RWPE1 (cell line): ENCODE results near the gene SEC23B.
A peak's percentile ranks its signal among the peaks of the same experiment; 100 is the strongest.

Source experiments
- CTCF ChIA-PET: fragments of 350-600 bp; sonication (Branson Sonifier 250); formaldehyde crosslinking; extraction: SDS; loops from one replicate; lab custom pipeline; 2021; lab: Yijun Ruan, JAX
- POLR2A ChIA-PET: fragments of 400-600 bp; formaldehyde crosslinking; extraction: SDS; loops from one replicate; lab custom pipeline; 2020; ENCODE audit warnings: antibody characterized with exemption; ENCODE audit not compliant: low non-redundant PET; lab: Yijun Ruan, JAX
- DNase-seq: peaks from one replicate; pipeline ENCODE4 v3.0.0; 2012; ENCODE audit warnings: low spot score
- H3K27ac ChIP-seq: fragments of 450-650 bp; 2 replicates; pipeline ENCODE4 v1.5.1; 2017
- CTCF ChIP-seq: fragments of 450-650 bp; conservative IDR thresholded peaks from 2 replicates; pipeline ENCODE4 v1.5.1; 2017; ENCODE audit warnings: low read depth, mild to moderate bottlenecking

Gene SEC23B

GRCh38 chr20:18507218-18508191 lies at the start of gene SEC23B:
TSS of gene SEC23B (plus strand) at chr20:18507940. CDS start at chr20:18510836, 2,896 bp downstream.
- ChIA-PET POLR2A (interaction anchor here (0.5 to 2.4 kb wide), 8 partner anchors 10 to 517 kb away, joined by 3 to 9 read pairs (median 4); partner anchors contain the start of gene RBBP9), CTCF (no interaction called here)
- peak within 1 kb of the TSS; percentile 94 for H3K27ac ChIP-seq
- no peak for TF ChIP-seq CTCF
- DNase-seq: peak; percentile 99

GRCh38 chr20:18465536-18466200 lies 42.1 kb upstream of the SEC23B start:
- DNase-seq: no peak
- ChIA-PET CTCF (interaction anchor here (0.5 kb wide), 1 partner anchor 170 kb away, joined by 3 read pairs; no protein-coding TSS in a partner anchor), POLR2A (no interaction called here)
- H3K27ac ChIP-seq: no peak overlapping the region
- no peak for TF ChIP-seq CTCF

- TF ChIP-seq CTCF: no peak
- ChIA-PET CTCF (interaction anchor here (0.7 kb wide), 1 partner anchor 30 kb away, joined by 3 read pairs; no protein-coding TSS in a partner anchor), POLR2A (no interaction called here)
- peak overlapping the region; percentile 89 for H3K27ac ChIP-seq
- no peak for DNase-seq
Observed at GRCh38 chr20:18466574-18466893, 41.2 kb upstream of the SEC23B start.

GRCh38 chr20:18466894-18467730 lies 40.6 kb upstream of the SEC23B start, which contains the start of the genes DZANK1 and POLR3F:
TSS of gene DZANK1 (minus strand) at chr20:18467030. CDS start at chr20:18465358, 1,672 bp downstream.
TSS of gene POLR3F (plus strand) at chr20:18467390. CDS start at chr20:18467507, 117 bp downstream.
- ChIA-PET POLR2A (no interaction called here), CTCF (interaction anchor here (0.6 kb wide), 1 partner anchor 1745 kb away, joined by 5 read pairs; no protein-coding TSS in a partner anchor)
- peak within 1 kb of the TSS; percentile 89 for H3K27ac ChIP-seq
- DNase-seq: peak; percentile 99
- no peak for TF ChIP-seq CTCF

- DNase-seq: no peak
- CTCF ChIA-PET: no interaction called here
- H3K27ac ChIP-seq: no peak overlapping the region
- POLR2A ChIA-PET: no interaction called here
- no peak for TF ChIP-seq CTCF
Observed at GRCh38 chr20:18477218-18477617, 30.5 kb upstream of the SEC23B start.

- CTCF ChIA-PET: no interaction called here
- TF ChIP-seq CTCF: no peak
Observed at GRCh38 chr20:18477821-18478220, 29.9 kb upstream of the SEC23B start.

More at GRCh38 chr20:18477821-18478220, 29.9 kb upstream of the SEC23B start:
- DNase-seq: no peak
- POLR2A ChIA-PET: no interaction called here
- H3K27ac ChIP-seq: no peak overlapping the region
